HG03103 (cell line): ENCODE data around the gene PDPN.

Source experiments
- ATAC-seq: cut with Tn5 transposase; IDR thresholded peaks from one replicate; pipeline ENCODE4 v1.9.1; 2021; ENCODE audit warnings: low read depth; ENCODE audit not compliant: unreplicated experiment

Gene PDPN

GRCh38 chr1:13576926-13577325 lies 6.7 kb upstream of the PDPN start:
- no peak for ATAC-seq

DNA sequence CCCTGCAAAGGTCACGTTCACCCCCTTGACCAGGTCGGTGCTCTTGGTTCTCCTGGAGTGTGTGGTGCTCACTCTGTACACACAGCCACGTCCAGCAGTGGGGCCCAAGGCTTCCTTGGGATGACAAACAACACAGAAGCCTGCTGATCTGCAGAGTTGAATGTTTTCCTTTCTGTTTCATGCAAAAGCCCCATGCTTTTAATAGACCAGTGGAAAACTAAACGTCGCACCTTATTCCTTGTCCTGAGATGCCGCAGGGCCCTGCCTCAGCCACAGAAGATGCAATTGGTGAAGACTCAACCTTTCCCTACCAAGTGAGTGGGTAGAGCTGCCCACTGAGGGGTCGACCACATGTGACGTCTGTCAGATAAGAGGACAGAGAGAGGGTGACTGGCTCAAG lies 5.8 kb upstream of the PDPN start:
- no peak for ATAC-seq

DNA sequence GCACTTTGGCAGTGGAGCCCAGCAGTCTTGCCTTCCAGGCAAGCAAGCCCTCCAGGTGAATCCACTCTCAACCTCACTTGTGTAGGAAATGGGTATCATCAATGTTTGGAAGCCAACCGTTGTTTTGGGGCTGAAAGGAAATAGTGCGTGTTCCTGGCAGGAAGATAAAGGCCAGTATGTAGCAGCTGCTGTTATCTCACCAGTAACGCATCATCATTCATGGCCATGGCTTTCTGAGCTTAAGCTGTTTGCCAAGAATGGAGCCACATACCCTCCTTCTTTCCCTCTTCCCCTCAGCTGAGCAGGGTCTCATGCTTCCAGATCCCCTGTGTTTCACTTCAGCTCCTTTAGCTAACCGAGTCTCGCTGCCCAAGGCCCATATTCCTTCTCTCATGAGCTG lies 2.2 kb upstream of the PDPN start:
- no peak for ATAC-seq

- no peak for ATAC-seq
Measured at GRCh38 chr1:13582713-13583443, 754 bp upstream of the PDPN start.

DNA sequence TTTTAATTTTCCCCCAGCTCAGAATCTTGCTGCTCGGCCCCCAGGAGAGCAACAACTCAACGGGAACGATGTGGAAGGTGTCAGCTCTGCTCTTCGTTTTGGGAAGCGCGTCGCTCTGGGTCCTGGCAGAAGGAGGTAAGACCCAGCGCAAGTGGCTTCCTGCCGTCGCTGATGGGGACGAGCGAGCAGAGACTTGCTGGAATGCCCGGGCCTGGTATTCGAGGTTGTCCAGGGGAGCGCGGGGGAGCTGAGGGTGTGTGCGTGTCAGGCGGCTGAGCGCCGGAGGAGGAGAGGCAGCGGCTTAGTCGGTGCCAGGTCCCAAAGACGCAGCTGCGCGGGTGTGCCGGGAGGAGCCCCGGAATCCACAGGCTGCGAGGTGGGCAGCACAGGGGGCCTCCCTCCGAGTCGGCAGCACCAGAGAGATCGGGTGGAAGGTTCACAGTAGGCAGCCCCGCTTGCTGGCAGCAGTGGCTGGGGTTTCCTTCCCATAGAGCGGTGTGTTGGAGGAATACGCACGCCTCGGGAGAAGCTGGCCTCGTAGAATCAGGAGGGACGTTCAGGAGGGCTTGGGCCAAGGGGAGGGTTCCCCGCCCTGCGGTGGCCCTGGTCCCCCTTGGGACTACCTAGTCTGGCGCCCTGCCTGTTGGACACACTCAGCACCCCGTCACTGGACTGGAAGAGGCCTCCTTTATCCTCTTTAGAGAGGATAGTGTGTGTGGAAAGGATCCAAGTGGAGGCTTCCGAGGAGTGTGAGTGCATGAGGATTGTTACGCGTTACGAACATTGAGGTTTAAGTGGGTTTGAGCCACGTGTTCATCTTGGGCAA lies 547 bp downstream of the PDPN start:
- no peak for ATAC-seq

GRCh38 chr1:13584876-13585611 lies 1.4 kb downstream of the PDPN start:
- ATAC-seq: no peak

- ATAC-seq: no peak
Measured at GRCh38 chr1:13585612-13585991, 2.0 kb downstream of the PDPN start.

DNA sequence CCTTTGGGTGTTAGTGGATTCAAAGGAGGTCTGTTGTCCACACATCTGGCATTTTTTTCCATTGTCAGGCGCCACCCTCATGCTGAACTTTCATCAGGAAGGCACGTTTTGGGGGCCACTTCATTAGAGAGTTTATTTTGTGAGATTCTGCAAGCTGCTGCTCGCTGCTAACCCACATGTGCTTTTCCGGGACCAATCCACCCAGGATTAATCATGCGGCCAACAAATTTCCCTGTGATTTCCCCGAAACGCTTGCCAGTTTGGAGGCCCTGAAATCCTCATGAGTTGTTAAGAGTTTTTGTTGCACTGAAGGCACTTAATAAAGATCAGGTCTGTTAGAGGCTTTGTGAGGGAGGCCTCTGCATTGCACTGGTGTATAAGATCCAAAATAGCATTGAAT lies 2.4 kb downstream of the PDPN start:
- no peak for ATAC-seq

DNA sequence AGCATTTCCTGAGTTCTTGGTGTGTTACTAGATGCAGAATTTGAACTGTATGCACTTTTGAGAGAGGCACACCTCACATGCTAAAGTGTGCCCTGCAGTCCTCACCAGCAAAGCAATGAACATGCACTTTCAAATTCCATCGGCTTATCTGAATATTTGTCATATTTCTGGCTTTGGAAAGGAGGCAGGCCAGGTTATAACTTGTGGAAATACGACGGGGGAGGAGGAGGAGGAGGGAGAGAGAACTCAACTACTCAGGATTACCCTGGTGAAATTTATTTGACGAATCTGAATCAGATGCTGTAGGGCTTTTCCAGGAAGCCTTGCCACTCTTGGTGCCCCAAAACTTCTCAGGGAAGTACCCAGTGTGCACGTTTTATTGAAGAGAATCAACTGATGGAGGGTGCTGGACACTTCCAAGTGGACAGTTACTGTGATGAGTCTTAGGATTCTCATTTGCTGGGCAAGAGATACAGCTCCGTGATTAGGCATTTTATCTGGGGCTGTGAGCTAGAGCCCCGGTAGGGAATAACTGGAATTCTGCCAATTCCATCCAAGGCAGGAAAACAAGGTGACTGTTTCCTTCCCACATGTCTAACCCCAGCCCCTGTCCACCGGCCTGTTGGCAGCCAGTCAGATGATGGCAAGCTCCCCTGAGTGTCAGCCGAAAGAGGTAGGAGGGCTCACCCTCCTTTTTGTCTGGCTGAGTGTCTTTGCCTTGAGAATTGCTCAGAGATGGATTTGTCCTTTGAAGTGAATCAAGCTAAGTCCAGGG lies 3.8 kb downstream of the PDPN start:
- ATAC-seq: no peak

- ATAC-seq: no peak
Measured at GRCh38 chr1:13588946-13589796, 5.5 kb downstream of the PDPN start.

- ATAC-seq: no peak
Measured at GRCh38 chr1:13590486-13590885, 6.9 kb downstream of the PDPN start.

DNA sequence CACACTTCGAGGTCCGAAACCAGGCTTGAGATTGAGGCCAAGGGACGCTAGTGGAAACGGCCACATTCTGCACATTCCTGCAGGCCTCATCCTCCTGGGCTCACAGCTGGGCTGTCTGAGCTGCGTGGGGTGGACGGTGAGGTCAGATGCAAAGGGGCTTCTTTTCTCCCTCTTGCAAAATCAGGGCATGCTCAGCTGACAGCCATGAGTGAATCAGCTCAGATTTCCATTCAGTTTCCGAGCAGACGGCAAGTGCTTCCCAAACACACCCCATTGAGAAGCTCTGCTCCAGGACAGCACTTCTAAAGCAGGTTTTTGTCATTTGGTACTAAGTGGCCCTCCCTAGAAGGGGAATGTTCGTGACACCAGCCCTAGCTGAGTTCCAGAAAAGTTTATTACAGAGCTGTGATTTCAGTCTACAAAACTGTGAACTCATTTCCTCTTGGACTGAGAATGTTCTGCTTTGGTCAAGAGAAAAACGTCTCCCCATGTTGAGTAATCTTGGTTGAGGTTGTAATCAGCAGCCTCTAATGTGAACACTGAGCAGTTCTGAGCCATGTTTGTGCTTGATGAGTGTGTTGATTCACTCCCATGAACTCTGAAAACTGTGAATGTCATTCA lies 10.0 kb downstream of the PDPN start:
- no peak for ATAC-seq

GRCh38 chr1:13595411-13595810 lies 11.8 kb downstream of the PDPN start:
- ATAC-seq: no peak

DNA sequence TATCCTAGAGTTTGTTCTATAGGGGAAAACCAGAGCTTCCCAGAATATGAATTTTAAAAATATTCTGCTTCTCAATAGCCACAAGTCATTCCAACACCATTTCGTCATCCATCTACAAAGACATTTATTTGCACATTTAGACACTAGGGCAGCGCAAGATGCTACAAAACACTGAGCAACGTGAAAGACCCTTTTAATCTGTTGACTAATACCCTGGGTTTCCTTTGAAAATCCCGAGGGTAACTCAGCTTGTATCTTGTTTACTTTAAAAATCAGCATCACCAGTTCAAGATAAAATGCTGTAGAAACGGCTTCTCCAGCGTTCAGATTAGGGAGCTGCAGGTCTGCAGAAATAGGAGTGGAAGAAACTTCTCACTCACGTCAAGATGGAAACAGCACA lies 13.5 kb downstream of the PDPN start:
- ATAC-seq: no peak

DNA sequence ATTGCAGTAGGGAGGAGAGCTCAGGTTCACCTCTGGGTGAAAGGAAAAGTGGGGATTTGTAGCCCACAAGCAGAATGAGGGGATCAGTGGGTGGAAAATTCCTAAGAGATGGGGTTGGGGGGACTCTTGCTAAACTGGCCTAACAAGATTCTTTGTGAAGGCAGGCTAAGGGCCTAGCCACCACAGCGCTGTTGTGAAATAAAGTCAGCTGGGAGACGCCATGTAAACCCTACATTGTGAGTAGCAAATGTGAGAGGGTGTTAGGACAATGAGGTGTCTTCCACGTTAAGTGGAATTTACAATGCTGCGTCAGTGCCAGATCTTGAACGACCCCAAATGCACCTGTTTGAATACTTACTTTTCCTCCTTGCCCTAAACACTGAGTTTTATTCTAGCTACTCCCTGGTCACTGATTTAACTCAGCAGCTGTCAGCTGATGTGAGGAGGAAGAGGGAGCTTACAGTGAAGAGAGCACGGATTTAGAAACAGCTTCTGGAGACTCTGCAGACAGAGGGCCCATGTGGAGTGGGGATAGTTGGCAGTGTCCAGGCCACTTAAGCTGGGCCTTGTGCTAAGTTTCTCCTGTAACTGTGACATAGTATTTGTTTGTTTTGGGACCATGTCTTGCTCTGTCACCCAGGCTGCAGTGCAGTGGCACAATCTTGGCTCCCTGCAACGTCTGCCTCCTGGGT lies 17.3 kb downstream of the PDPN start:
- ATAC-seq: no peak

- ATAC-seq: no peak
Measured at GRCh38 chr1:13604176-13604575, 20.5 kb downstream of the PDPN start.

DNA sequence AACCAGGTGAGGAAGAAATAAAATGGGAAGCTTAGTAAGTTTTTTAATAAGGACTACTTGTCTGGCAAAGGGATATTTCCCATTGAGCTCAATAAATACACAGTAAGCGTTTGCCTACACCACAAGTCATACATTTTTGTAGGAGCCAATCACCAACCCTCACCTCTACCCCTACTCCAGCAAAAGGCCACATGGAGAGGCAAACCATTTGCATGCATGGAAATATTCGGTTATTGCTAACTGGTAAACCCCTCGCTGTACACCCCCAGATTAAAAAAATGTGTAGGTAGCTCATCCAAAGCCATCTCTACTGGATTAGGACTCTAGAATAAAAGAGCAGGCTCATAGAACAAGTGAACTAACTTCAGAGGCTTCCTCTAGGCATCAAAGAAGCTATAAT lies 21.1 kb downstream of the PDPN start:
- ATAC-seq: no peak

DNA sequence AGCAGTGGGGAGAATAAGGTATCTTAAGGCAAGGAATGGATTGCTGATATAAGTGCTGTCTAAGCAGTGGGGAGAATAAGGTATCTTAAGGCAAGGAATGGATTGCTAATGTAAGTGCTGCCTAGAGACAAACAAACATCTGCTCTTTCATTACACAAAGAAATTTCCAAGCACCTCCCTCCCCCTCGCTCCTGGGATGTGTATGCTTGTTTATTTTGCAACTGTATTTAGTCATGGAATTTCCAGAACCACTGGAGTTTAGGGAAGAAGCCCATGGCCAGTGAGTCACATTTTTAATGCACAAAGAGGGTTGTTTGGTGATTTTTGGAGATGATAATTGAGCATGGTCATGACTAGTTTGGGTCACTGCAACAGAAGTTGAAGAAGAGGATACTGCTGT lies 21.5 kb downstream of the PDPN start:
- ATAC-seq: no peak

DNA sequence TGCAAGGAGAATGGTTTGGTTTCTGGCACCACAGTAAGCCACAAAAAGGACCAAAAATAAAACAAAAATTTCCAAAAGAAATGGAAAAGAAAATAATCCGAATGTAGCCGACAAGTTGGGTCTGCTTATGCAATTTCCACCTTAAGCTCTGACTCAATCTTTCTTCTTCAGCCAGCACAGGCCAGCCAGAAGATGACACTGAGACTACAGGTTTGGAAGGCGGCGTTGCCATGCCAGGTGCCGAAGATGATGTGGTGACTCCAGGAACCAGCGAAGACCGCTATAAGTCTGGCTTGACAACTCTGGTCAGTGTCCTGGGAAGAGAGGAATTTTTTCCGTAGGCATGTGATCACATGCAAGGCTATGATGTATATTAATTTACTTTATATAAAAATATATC lies 23.4 kb downstream of the PDPN start:
- ATAC-seq: no peak
